ENCODE measurements around the gene TRPV5. TPM values are rescaled to one million over a fixed set of nuclear protein-coding genes. Genes with fewer than 3 reads are reported as not detected.

Gene TRPV5
- total RNA-seq, 4 donors from 2014 or later, result not detected

DNA sequence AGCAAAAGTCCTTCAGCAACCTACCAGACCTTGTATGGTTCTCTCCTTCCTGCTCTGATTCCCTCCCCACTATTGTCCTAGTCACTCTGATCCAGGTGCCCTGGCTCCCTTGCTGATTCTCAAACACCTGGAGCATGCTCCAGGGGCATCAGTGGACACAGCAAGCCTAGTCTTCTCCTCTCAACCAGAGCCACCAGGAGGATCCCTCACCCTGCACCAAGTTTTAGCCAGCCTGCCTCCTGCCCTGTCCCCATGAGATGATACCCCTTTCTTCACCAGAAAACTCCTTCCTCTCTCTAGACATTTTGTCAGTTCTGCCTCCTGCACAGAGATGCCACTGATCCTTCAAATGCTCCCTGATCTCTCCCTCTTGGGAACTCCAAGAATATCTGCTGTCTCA is 16.7 kb upstream of the TRPV5 start:
- Histone ChIP-seq H3K4me3 (no peak overlapping the region), H3K9me3 (no peaks in the 10 kb centered on the region), H3K36me3 (no peaks in the 10 kb centered on the region), H3K27ac (no peak overlapping the region), H3K27me3 (no peaks in the 10 kb centered on the region), H3K4me1 (no peaks in the 10 kb centered on the region)
- TF ChIP-seq, protein P1, sequence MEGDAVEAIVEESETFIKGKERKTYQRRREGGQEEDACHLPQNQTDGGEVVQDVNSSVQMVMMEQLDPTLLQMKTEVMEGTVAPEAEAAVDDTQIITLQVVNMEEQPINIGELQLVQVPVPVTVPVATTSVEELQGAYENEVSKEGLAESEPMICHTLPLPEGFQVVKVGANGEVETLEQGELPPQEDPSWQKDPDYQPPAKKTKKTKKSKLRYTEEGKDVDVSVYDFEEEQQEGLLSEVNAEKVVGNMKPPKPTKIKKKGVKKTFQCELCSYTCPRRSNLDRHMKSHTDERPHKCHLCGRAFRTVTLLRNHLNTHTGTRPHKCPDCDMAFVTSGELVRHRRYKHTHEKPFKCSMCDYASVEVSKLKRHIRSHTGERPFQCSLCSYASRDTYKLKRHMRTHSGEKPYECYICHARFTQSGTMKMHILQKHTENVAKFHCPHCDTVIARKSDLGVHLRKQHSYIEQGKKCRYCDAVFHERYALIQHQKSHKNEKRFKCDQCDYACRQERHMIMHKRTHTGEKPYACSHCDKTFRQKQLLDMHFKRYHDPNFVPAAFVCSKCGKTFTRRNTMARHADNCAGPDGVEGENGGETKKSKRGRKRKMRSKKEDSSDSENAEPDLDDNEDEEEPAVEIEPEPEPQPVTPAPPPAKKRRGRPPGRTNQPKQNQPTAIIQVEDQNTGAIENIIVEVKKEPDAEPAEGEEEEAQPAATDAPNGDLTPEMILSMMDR (IDR thresholded peaks at IDR 0.05), result no peak
- TF ChIP-seq POLR2AphosphoS5 (IDR thresholded peaks at IDR 0.05) (no peak), EP300 (IDR thresholded peaks at IDR 0.05) (no peak), POLR2A (IDR thresholded peaks at IDR 0.05) (no peak)
- peak in 1 of 2 donors; percentile 55 for DNase-seq (ENCODE audit: low spot score in 2 of 2)

- TF ChIP-seq EP300 (IDR thresholded peaks at IDR 0.05), result no peak
- Histone ChIP-seq H3K4me3 (no peak overlapping the region), H3K27ac (no peak overlapping the region), H3K9me3 (no peaks in the 10 kb centered on the region), H3K4me1 (peaks cover 7% of the 10 kb centered on the region), H3K27me3 (no peaks in the 10 kb centered on the region), H3K36me3 (no peaks in the 10 kb centered on the region)
- DNase-seq (ENCODE audit: low spot score in 2 of 2), result peak in 1 of 2 donors; percentile 63
- WGBS, result 90% methylated on average over 4 of the region's 4 CpGs
These were observed 15.1 kb upstream of the TRPV5 start for GRCh38 chr7:142948603-142949002.

DNA sequence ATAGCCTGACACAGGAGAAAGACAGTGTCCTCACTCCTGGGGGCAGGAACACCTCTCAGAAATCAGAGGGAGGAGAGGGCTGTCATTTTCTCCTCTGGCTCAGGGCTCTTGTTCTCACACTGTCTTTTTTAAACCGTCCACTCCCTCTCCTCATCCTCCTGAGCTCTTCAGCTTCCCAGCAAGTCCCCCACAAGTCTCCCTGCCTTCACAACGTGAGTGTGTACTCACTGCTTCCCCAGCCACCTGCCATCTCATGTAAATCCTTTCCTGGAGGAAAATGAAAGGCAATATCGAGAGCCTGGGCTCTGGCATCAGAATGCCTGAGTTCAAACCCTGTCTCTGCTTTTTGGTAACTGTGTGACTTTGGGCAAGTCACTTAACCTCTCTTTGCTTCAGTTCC is 11.5 kb upstream of the TRPV5 start:
- TF ChIP-seq POLR2A (IDR thresholded peaks at IDR 0.05), result no peak
- TF ChIP-seq, protein P1 (IDR thresholded peaks at IDR 0.05), result no peak
- no peak for TF ChIP-seq POLR2AphosphoS5 (IDR thresholded peaks at IDR 0.05)
- no peak for TF ChIP-seq EP300 (IDR thresholded peaks at IDR 0.05)
- WGBS, result 70% methylated on average over 3 of the region's 3 CpGs
- peaks cover 10% of the 10 kb centered on the region for H3K4me1 ChIP-seq
- no peaks in the 10 kb centered on the region for H3K9me3 ChIP-seq
- H3K27ac ChIP-seq, result no peak overlapping the region
- DNase-seq (ENCODE audit: low spot score in 2 of 2), result peak in 1 of 2 donors; percentile 40
- no peaks in the 10 kb centered on the region for H3K36me3 ChIP-seq
- no peaks in the 10 kb centered on the region for H3K27me3 ChIP-seq
- H3K4me3 ChIP-seq, result no peak overlapping the region

- Histone ChIP-seq H3K4me3 (no peak overlapping the region), H3K9me3 (no peaks in the 10 kb centered on the region), H3K27ac (no peak overlapping the region), H3K27me3 (no peaks in the 10 kb centered on the region), H3K4me1 (peaks cover 10% of the 10 kb centered on the region), H3K36me3 (no peaks in the 10 kb centered on the region)
- TF ChIP-seq POLR2A (IDR thresholded peaks at IDR 0.05) (no peak), POLR2AphosphoS5 (IDR thresholded peaks at IDR 0.05) (peak in 1 of 3 donors; percentile 15)
- TF ChIP-seq, protein P1 (IDR thresholded peaks at IDR 0.05), result no peak
- peak in 1 of 2 donors; percentile 11 for DNase-seq (ENCODE audit: low spot score in 2 of 2)
- WGBS, result 50% methylated on average over 7 of the region's 7 CpGs
These were observed 10.2 kb upstream of the TRPV5 start for GRCh38 chr7:142943706-142944268.

- Histone ChIP-seq H3K36me3 (no peaks in the 10 kb centered on the region), H3K4me1 (peaks cover 10% of the 10 kb centered on the region), H3K27ac (no peak overlapping the region), H3K9me3 (no peaks in the 10 kb centered on the region), H3K27me3 (no peaks in the 10 kb centered on the region), H3K4me3 (no peak overlapping the region)
- WGBS, result 91% methylated on average over 6 of the region's 6 CpGs
- TF ChIP-seq, protein P1 (IDR thresholded peaks at IDR 0.05), result no peak
- no peak for TF ChIP-seq POLR2AphosphoS5 (IDR thresholded peaks at IDR 0.05)
- no peak for TF ChIP-seq EP300 (IDR thresholded peaks at IDR 0.05)
- no peak for TF ChIP-seq POLR2A (IDR thresholded peaks at IDR 0.05)
- DNase-seq (ENCODE audit: low spot score in 2 of 2), result peak in 1 of 2 donors; percentile 69
These were observed 9.2 kb upstream of the TRPV5 start for GRCh38 chr7:142942746-142943145.

DNA sequence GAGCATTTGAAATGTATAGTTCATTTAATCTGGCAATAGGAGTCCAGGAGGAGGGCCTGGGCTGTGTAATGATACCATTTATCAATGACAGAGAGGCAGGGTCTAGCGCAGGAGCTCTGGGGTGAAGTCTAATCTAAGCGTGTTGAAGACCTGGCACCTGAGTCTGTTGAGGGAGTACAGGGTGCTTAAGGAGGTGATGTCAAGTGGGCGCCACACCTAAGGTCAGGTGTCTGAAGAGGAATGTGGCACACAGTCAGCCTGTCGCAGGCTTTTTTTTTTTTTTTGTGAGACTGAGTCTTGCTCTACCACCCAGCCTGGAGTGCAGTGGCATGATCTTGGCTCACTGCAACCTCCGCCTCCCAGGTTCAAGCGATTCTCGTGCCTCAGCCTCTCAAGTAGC is 8.0 kb upstream of the TRPV5 start:
- peak in 1 of 2 donors; percentile 40 for DNase-seq (ENCODE audit: low spot score in 2 of 2)
- 95% methylated on average over 7 of the region's 7 CpGs for WGBS
- H3K4me1 ChIP-seq, result peaks cover 10% of the 10 kb centered on the region
- H3K36me3 ChIP-seq, result no peaks in the 10 kb centered on the region
- H3K9me3 ChIP-seq, result no peaks in the 10 kb centered on the region
- H3K4me3 ChIP-seq, result no peak overlapping the region
- TF ChIP-seq EP300 (IDR thresholded peaks at IDR 0.05), result no peak
- TF ChIP-seq POLR2AphosphoS5 (IDR thresholded peaks at IDR 0.05), result no peak
- no peak for TF ChIP-seq POLR2A (IDR thresholded peaks at IDR 0.05)
- TF ChIP-seq, protein P1 (IDR thresholded peaks at IDR 0.05), result no peak
- no peaks in the 10 kb centered on the region for H3K27me3 ChIP-seq
- H3K27ac ChIP-seq, result no peak overlapping the region
